Spinal cord (tissue), 10 donors: ENCODE results near the gene NPHP1. TPM values are rescaled to one million over a fixed set of nuclear protein-coding genes. Genes with fewer than 3 reads are reported as not detected.
"Not testable (repeated sequence)": the region's sequence is repeated elsewhere in the genome, so short reads cannot be mapped to it uniquely, and the experiment has no call there.

ENCODE experiments used
- DNase-seq, 6 donors: peaks; one replicate each; pipeline versions ENCODE4 v3.0.0 to v3.0.0-alpha.2; 2013 to 2015; ENCODE audit warnings: low spot score in 6 of 6, low read depth in 4 of 6
- H3K27ac ChIP-seq: one replicate; pipeline ENCODE4 v1.5.1; 2013; ENCODE audit warnings: low read depth, low read length, control low read depth
- H3K27me3 ChIP-seq: one replicate; pipeline ENCODE4 v1.6.1; 2013; ENCODE audit warnings: low read length; ENCODE audit not compliant: control insufficient read depth, insufficient read depth
- H3K36me3 ChIP-seq: one replicate; pipeline ENCODE4 v1.6.1; 2013; ENCODE audit warnings: low read length; ENCODE audit not compliant: control insufficient read depth, insufficient read depth
- H3K4me1 ChIP-seq: one replicate; pipeline ENCODE4 v1.6.1; 2013; ENCODE audit warnings: low read length; ENCODE audit not compliant: control insufficient read depth, insufficient read depth
- H3K4me3 ChIP-seq: one replicate; pipeline ENCODE4 v1.5.1; 2013; ENCODE audit warnings: low read depth, low read length, control low read depth
- H3K9me3 ChIP-seq: one replicate; pipeline ENCODE4 v1.6.1; 2013; ENCODE audit warnings: low read length; ENCODE audit not compliant: control insufficient read depth, insufficient read depth
- WGBS: methylation state at CpG from one replicate; pipeline ENCODE4 v1.1.5; 2013; ENCODE audit warnings: missing lambda C conversion rate; ENCODE audit not compliant: insufficient coverage; 5-methylcytosine and 5-hydroxymethylcytosine counted together
- polyA plus RNA-seq, 2 donors: library from polyadenylated mRNA; unstranded; fragments of 120-200 nt; gene quantifications; one replicate each; pipeline ENCODE4 v1.2.1, GENCODE V29; 2013; ENCODE audit not compliant: insufficient read length in 2 of 2
- total RNA-seq, 2 donors: library from RNA; depleted of rRNA in 1 of 2; stranded (reverse); fragments of 120-200 nt in 1 of 2; fragments of >200 nt in 1 of 2; gene quantifications; one replicate each; pipeline versions ENCODE4 v1.2.3 to v1.2.4, GENCODE V29; 2013 to 2014
- donor health status: healthy.

Gene NPHP1
- total and polyA plus RNA-seq, 4 donors = 6.8 to 16.8 (median 10.8) TPM

DNA sequence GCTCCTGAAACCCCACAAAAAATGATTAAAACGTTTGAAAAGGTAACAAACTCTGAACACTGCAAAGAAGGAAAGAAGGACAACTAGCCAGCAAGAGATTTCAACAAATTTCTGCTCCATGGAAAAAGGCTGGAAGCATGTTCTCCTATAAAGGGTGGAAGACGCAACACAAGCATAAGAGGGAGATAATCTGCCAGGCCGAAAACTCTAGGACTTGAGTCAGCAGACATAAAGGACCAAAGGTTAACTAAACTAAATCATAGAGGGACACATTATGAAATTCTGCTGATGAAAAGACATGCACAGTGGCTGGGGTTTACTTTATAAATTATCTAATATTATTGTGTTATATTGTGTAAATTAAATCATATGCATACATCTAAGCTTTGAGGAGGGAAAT lies 6.8 kb downstream of the NPHP1 start:
- WGBS = 100% methylated on average over 1 of the region's 3 CpGs
- Histone ChIP-seq H3K4me1 (no peaks in the 10 kb centered on the region), H3K4me3 (no peak overlapping the region), H3K9me3 (no peaks in the 10 kb centered on the region), H3K27me3 (no peaks in the 10 kb centered on the region), H3K36me3 (no peaks in the 10 kb centered on the region), H3K27ac (no peak overlapping the region)
- no peak for DNase-seq

- Histone ChIP-seq H3K27ac (no peak overlapping the region), H3K36me3 (no peaks in the 10 kb centered on the region), H3K4me1 (no peaks in the 10 kb centered on the region), H3K9me3 (no peaks in the 10 kb centered on the region), H3K4me3 (no peak overlapping the region), H3K27me3 (no peaks in the 10 kb centered on the region)
- DNase-seq = no peak
- 40% methylated on average over 1 of the region's 4 CpGs for WGBS
Observed at GRCh38 chr2:110197452-110197851, 7.4 kb downstream of the NPHP1 start.

DNA sequence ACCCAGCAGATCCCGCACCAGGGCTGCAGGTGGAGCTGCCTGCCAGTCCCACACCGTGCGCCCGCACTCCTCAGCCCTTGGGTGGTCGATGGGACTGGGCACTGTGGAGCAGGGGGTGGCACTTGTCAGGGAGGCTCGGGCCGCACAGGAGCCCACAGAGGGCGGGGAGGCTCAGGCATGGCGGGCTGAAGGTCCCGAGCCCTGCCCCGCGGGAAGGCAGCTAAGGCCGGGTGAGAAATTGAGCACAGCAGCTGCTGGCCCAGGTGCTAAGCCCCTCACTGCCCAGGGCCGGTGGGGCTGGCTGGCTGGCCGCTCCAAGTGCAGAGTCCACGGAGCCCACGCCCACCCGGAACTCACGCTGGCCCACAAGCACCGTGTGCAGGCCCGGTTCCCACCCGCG lies 14.6 kb downstream of the NPHP1 start:
- not testable (repeated sequence) for H3K27ac ChIP-seq, H3K27me3 ChIP-seq, H3K4me3 ChIP-seq, DNase-seq, H3K36me3 ChIP-seq, H3K9me3 ChIP-seq, H3K4me1 ChIP-seq
- 98% methylated on average over 23 of the region's 23 CpGs for WGBS

DNA sequence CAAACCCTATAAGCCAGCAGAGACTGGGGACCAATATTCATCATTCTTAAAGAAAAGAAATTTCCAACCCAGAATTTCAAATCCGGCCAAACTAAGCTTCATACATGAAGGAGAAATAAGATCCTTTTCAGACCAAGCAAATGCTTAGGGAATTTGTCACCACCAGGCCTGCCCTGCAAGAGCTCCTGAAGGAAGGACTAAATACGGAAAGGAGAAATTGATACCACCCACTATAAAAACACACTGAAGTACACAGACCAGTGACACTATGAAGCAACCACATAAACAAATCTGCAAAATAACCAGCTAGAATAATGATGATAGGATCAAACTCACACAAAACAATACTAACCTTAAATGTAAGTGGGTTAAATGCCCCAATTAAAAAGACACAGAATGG lies 22.4 kb downstream of the NPHP1 start:
- Histone ChIP-seq H3K27ac (no peak overlapping the region), H3K9me3 (peaks cover 2% of the 10 kb centered on the region), H3K27me3 (no peaks in the 10 kb centered on the region), H3K4me3 (no peak overlapping the region), H3K36me3 (no peaks in the 10 kb centered on the region), H3K4me1 (no peaks in the 10 kb centered on the region)
- WGBS = 100% methylated on average over 1 of the region's 2 CpGs
- no peak for DNase-seq

DNA sequence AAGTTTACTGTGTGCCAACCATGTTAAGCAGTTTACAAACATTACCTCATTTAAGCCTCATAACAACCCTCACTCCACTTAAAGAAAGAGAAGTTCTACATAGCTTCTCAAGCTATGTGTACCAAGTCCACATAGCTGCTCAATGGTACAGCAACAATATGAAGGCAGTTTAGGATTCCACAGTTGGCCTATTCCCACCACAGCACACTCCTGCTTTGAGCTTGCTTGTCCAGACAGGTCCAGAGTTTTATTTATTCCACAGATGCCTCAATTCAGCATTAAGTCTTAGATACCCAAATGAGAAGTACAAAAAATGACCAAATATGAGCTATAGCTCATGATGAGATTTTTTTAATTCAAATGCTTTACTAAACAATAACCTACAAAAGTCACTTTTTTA lies 24.8 kb downstream of the NPHP1 start:
- peaks cover 2% of the 10 kb centered on the region for H3K9me3 ChIP-seq
- no peaks in the 10 kb centered on the region for H3K4me1 ChIP-seq

DNA sequence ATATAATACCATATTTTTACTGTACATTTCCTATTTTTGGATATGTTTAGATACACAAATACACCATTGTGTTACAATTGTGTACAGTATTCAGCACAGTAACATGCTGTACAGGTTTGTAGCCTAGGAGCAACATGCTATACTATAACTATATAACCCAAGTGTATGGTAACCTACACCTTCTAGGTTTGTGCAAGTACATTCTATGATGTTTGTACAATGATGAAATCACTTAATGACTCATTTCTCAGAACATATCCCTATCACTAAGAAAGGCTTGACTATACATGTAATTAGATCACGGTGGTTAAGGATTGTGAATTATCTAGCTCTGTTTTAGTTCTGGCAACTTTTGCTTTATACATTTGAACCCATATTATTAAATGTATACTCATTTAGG lies 31.3 kb downstream of the NPHP1 start:
- no peaks in the 10 kb centered on the region for H3K9me3 ChIP-seq
- WGBS = no CpG with 5 or more reads among the region's 1 CpG
- H3K4me3 ChIP-seq = no peak overlapping the region
- DNase-seq = no peak
- H3K4me1 ChIP-seq = no peaks in the 10 kb centered on the region
- no peaks in the 10 kb centered on the region for H3K27me3 ChIP-seq
- H3K27ac ChIP-seq = no peak overlapping the region
- no peaks in the 10 kb centered on the region for H3K36me3 ChIP-seq

More for the DNA sequence above, 24.8 kb downstream of the NPHP1 start:
- DNase-seq = no peak
- Histone ChIP-seq H3K27ac (no peak overlapping the region), H3K36me3 (no peaks in the 10 kb centered on the region), H3K4me3 (no peak overlapping the region), H3K27me3 (no peaks in the 10 kb centered on the region)

- Histone ChIP-seq H3K4me1 (no peaks in the 10 kb centered on the region), H3K27ac (no peak overlapping the region), H3K27me3 (no peaks in the 10 kb centered on the region), H3K36me3 (no peaks in the 10 kb centered on the region), H3K4me3 (no peak overlapping the region), H3K9me3 (no peaks in the 10 kb centered on the region)
- no peak for DNase-seq
- WGBS = 91% methylated on average over 4 of the region's 6 CpGs
Observed at GRCh38 chr2:110172506-110172905, 32.3 kb downstream of the NPHP1 start.

- H3K36me3 ChIP-seq = no peaks in the 10 kb centered on the region
- no peaks in the 10 kb centered on the region for H3K27me3 ChIP-seq
- H3K4me1 ChIP-seq = no peaks in the 10 kb centered on the region
- no peak for DNase-seq
- no peak overlapping the region for H3K27ac ChIP-seq
- no peaks in the 10 kb centered on the region for H3K9me3 ChIP-seq
- no peak overlapping the region for H3K4me3 ChIP-seq
- WGBS = 100% methylated on average over 2 of the region's 3 CpGs
Observed at GRCh38 chr2:110170102-110170501, 34.7 kb downstream of the NPHP1 start.

GRCh38 chr2:110167326-110168000 lies 37.4 kb downstream of the NPHP1 start:
- no peak for DNase-seq
- Histone ChIP-seq H3K27me3 (no peaks in the 10 kb centered on the region), H3K36me3 (peaks cover 5% of the 10 kb centered on the region), H3K4me1 (no peaks in the 10 kb centered on the region), H3K9me3 (no peaks in the 10 kb centered on the region), H3K27ac (no peak overlapping the region), H3K4me3 (no peak overlapping the region)
- WGBS = 66% methylated on average over 4 of the region's 5 CpGs

GRCh38 chr2:110166266-110166665 lies 38.5 kb downstream of the NPHP1 start:
- WGBS = 90% methylated on average over 2 of the region's 2 CpGs
- no peak overlapping the region for H3K4me3 ChIP-seq
- H3K36me3 ChIP-seq = peaks cover 5% of the 10 kb centered on the region
- no peaks in the 10 kb centered on the region for H3K4me1 ChIP-seq
- peak in 1 of 6 donors; percentile 11 for DNase-seq
- no peaks in the 10 kb centered on the region for H3K27me3 ChIP-seq
- no peak overlapping the region for H3K27ac ChIP-seq
- H3K9me3 ChIP-seq = no peaks in the 10 kb centered on the region
